ENCODE data around the gene STX11. TPM values are rescaled to one million over a fixed set of nuclear protein-coding genes. Genes with fewer than 3 reads are reported as not detected.
"Not testable (repeated sequence)": the region's sequence is repeated elsewhere in the genome, so short reads cannot be mapped to it uniquely, and the experiment has no call there.

STX11 gene
- polyA plus RNA-seq, 4 donors, result 1.0 to 4.4 (median 3.2) TPM; not detected in 1

DNA sequence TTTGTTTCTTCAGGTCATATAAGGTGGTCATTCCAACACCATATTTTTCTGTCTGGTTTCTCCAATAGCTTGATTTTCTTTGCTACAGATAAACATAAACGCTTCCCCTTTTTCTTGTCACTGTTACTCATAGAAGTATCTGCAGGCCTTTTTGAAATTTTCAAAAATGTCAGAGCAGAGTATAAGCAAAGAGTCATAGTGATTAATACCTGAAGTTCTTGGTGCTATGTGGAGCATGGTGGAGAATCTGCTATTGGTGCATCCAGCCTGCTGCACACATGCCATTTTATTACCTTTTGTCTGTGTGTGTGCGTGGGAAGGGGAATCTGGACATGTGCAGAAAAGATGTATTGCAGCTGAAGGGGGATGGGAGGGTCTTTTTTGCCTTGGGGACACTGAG lies 19.7 kb downstream of the STX11 start:
- no peak for DNase-seq
- 78 to 90% (median 88%) methylated on average over 2 of the region's 2 CpGs for WGBS, 3 donors
- no peak overlapping the region for H3K27ac ChIP-seq (ENCODE audit: low read depth in 1 of 3, low read length in 2 of 3)
- H3K9me3 ChIP-seq (ENCODE audit: control insufficient read depth in 2 of 2, insufficient read depth in 1 of 2, low read depth in 1 of 2, low read length in 1 of 2), result peaks cover 0 to 2% of the 10 kb centered on the region in 2 donors
- no peaks in the 10 kb centered on the region for H3K27me3 ChIP-seq (ENCODE audit: control insufficient read depth in 3 of 3, insufficient read depth in 3 of 3, low read length in 3 of 3)
- FAIRE-seq, result no peak
- no peak overlapping the region for H3K4me3 ChIP-seq (ENCODE audit: low read depth in 1 of 3, low read length in 3 of 3)
- no peaks in the 10 kb centered on the region for H3K4me1 ChIP-seq (ENCODE audit: control insufficient read depth in 3 of 3, insufficient read depth in 2 of 3, low read depth in 1 of 3, low read length in 2 of 3)
- no peaks in the 10 kb centered on the region for H3K36me3 ChIP-seq (ENCODE audit: control insufficient read depth in 3 of 3, insufficient read depth in 2 of 3, low read depth in 1 of 3, low read length in 3 of 3)

GRCh38 chr6:144171406-144171805 lies 21.1 kb downstream of the STX11 start:
- H3K4me3 ChIP-seq (ENCODE audit: low read depth in 1 of 3, low read length in 3 of 3), result no peak overlapping the region
- FAIRE-seq, result no peak
- no peaks in the 10 kb centered on the region for H3K36me3 ChIP-seq (ENCODE audit: control insufficient read depth in 3 of 3, insufficient read depth in 2 of 3, low read depth in 1 of 3, low read length in 3 of 3)
- no peak overlapping the region for H3K27ac ChIP-seq (ENCODE audit: low read depth in 1 of 3, low read length in 2 of 3)
- DNase-seq, result no peak
- peaks cover 0 to 2% of the 10 kb centered on the region in 2 donors for H3K9me3 ChIP-seq (ENCODE audit: control insufficient read depth in 2 of 2, insufficient read depth in 1 of 2, low read depth in 1 of 2, low read length in 1 of 2)
- WGBS, 3 donors, result 59 to 81% (median 71%) methylated on average over 3 of the region's 3 CpGs
- no peaks in the 10 kb centered on the region for H3K27me3 ChIP-seq (ENCODE audit: control insufficient read depth in 3 of 3, insufficient read depth in 3 of 3, low read length in 3 of 3)
- H3K4me1 ChIP-seq (ENCODE audit: control insufficient read depth in 3 of 3, insufficient read depth in 2 of 3, low read depth in 1 of 3, low read length in 2 of 3), result no peaks in the 10 kb centered on the region

GRCh38 chr6:144174006-144174405 lies 23.7 kb downstream of the STX11 start:
- Histone ChIP-seq H3K4me3 (ENCODE audit: low read depth in 1 of 3, low read length in 3 of 3) (no peak overlapping the region), H3K4me1 (ENCODE audit: control insufficient read depth in 3 of 3, insufficient read depth in 2 of 3, low read depth in 1 of 3, low read length in 2 of 3) (no peaks in the 10 kb centered on the region), H3K36me3 (ENCODE audit: control insufficient read depth in 3 of 3, insufficient read depth in 2 of 3, low read depth in 1 of 3, low read length in 3 of 3) (no peaks in the 10 kb centered on the region), H3K27me3 (ENCODE audit: control insufficient read depth in 3 of 3, insufficient read depth in 3 of 3, low read length in 3 of 3) (no peaks in the 10 kb centered on the region), H3K27ac (ENCODE audit: low read depth in 1 of 3, low read length in 2 of 3) (no peak overlapping the region), H3K9me3 (ENCODE audit: control insufficient read depth in 2 of 2, insufficient read depth in 1 of 2, low read depth in 1 of 2, low read length in 1 of 2) (peaks cover 0 to 2% of the 10 kb centered on the region in 2 donors)
- DNase-seq, result no peak
- FAIRE-seq, result no peak
- 85 to 93% (median 88%) methylated on average over 5 of the region's 5 CpGs for WGBS, 3 donors

GRCh38 chr6:144176043-144176442 lies 25.7 kb downstream of the STX11 start:
- peaks cover 0 to 2% of the 10 kb centered on the region in 2 donors for H3K9me3 ChIP-seq (ENCODE audit: control insufficient read depth in 2 of 2, insufficient read depth in 1 of 2, low read depth in 1 of 2, low read length in 1 of 2)
- WGBS, 3 donors, result 86 to 88% (median 86%) methylated on average over 5 of the region's 5 CpGs
- H3K36me3 ChIP-seq (ENCODE audit: control insufficient read depth in 3 of 3, insufficient read depth in 2 of 3, low read depth in 1 of 3, low read length in 3 of 3), result no peaks in the 10 kb centered on the region
- H3K4me3 ChIP-seq (ENCODE audit: low read depth in 1 of 3, low read length in 3 of 3), result no peak overlapping the region
- no peaks in the 10 kb centered on the region for H3K27me3 ChIP-seq (ENCODE audit: control insufficient read depth in 3 of 3, insufficient read depth in 3 of 3, low read length in 3 of 3)
- no peak overlapping the region for H3K27ac ChIP-seq (ENCODE audit: low read depth in 1 of 3, low read length in 2 of 3)
- DNase-seq (no peak), FAIRE-seq (no peak)
- H3K4me1 ChIP-seq (ENCODE audit: control insufficient read depth in 3 of 3, insufficient read depth in 2 of 3, low read depth in 1 of 3, low read length in 2 of 3), result no peaks in the 10 kb centered on the region

GRCh38 chr6:144177726-144178125 lies 27.4 kb downstream of the STX11 start:
- FAIRE-seq (no peak), DNase-seq (no peak)
- Histone ChIP-seq H3K9me3 (ENCODE audit: control insufficient read depth in 2 of 2, insufficient read depth in 1 of 2, low read depth in 1 of 2, low read length in 1 of 2) (peaks cover 0 to 2% of the 10 kb centered on the region in 2 donors), H3K4me1 (ENCODE audit: control insufficient read depth in 3 of 3, insufficient read depth in 2 of 3, low read depth in 1 of 3, low read length in 2 of 3) (no peaks in the 10 kb centered on the region), H3K36me3 (ENCODE audit: control insufficient read depth in 3 of 3, insufficient read depth in 2 of 3, low read depth in 1 of 3, low read length in 3 of 3) (no peaks in the 10 kb centered on the region), H3K27me3 (ENCODE audit: control insufficient read depth in 3 of 3, insufficient read depth in 3 of 3, low read length in 3 of 3) (no peaks in the 10 kb centered on the region), H3K27ac (ENCODE audit: low read depth in 1 of 3, low read length in 2 of 3) (no peak overlapping the region), H3K4me3 (ENCODE audit: low read depth in 1 of 3, low read length in 3 of 3) (no peak overlapping the region)
- WGBS, 3 donors, result 93 to 95% (median 94%) methylated on average over 3 of the region's 3 CpGs

GRCh38 chr6:144178323-144178722 lies 28.0 kb downstream of the STX11 start:
- peaks cover 0 to 2% of the 10 kb centered on the region in 2 donors for H3K9me3 ChIP-seq (ENCODE audit: control insufficient read depth in 2 of 2, insufficient read depth in 1 of 2, low read depth in 1 of 2, low read length in 1 of 2)
- WGBS, 3 donors, result 84 to 87% (median 86%) methylated on average over 3 of the region's 3 CpGs
- H3K4me3 ChIP-seq (ENCODE audit: low read depth in 1 of 3, low read length in 3 of 3), result no peak overlapping the region
- no peaks in the 10 kb centered on the region for H3K36me3 ChIP-seq (ENCODE audit: control insufficient read depth in 3 of 3, insufficient read depth in 2 of 3, low read depth in 1 of 3, low read length in 3 of 3)
- H3K27me3 ChIP-seq (ENCODE audit: control insufficient read depth in 3 of 3, insufficient read depth in 3 of 3, low read length in 3 of 3), result no peaks in the 10 kb centered on the region
- no peaks in the 10 kb centered on the region for H3K4me1 ChIP-seq (ENCODE audit: control insufficient read depth in 3 of 3, insufficient read depth in 2 of 3, low read depth in 1 of 3, low read length in 2 of 3)
- FAIRE-seq (no peak), DNase-seq (no peak)
- H3K27ac ChIP-seq (ENCODE audit: low read depth in 1 of 3, low read length in 2 of 3), result no peak overlapping the region

DNA sequence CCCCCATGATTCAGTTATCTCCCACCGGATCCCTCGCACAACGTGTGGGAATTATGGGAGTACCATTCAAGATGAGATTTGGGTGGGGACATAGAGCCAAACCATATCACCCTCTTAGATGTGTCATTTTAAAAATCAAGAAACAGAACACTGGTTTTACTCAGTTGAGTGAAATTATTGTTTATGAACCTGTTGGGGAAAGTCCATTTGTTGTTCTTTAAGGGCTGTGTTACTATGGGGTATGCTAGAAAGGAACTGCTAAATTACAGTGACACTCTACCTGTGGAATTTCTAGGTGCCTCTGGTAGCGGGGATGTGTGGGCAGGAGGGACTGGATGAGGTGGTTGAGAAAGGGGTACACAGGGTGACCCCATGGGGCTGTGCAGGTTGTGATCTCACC lies 28.9 kb downstream of the STX11 start:
- 89 to 99% (median 92%) methylated on average over 4 of the region's 4 CpGs for WGBS, 3 donors
- Histone ChIP-seq H3K4me1 (ENCODE audit: control insufficient read depth in 3 of 3, insufficient read depth in 2 of 3, low read depth in 1 of 3, low read length in 2 of 3) (no peaks in the 10 kb centered on the region), H3K27me3 (ENCODE audit: control insufficient read depth in 3 of 3, insufficient read depth in 3 of 3, low read length in 3 of 3) (no peaks in the 10 kb centered on the region), H3K4me3 (ENCODE audit: low read depth in 1 of 3, low read length in 3 of 3) (no peak overlapping the region), H3K36me3 (ENCODE audit: control insufficient read depth in 3 of 3, insufficient read depth in 2 of 3, low read depth in 1 of 3, low read length in 3 of 3) (no peaks in the 10 kb centered on the region), H3K9me3 (ENCODE audit: control insufficient read depth in 2 of 2, insufficient read depth in 1 of 2, low read depth in 1 of 2, low read length in 1 of 2) (peaks cover 0 to 2% of the 10 kb centered on the region in 2 donors), H3K27ac (ENCODE audit: low read depth in 1 of 3, low read length in 2 of 3) (no peak overlapping the region)
- FAIRE-seq (no peak), DNase-seq (no peak)

- no peaks in the 10 kb centered on the region for H3K36me3 ChIP-seq (ENCODE audit: control insufficient read depth in 3 of 3, insufficient read depth in 2 of 3, low read depth in 1 of 3, low read length in 3 of 3)
- WGBS, 3 donors, result 65 to 74% (median 66%) methylated on average over 2 of the region's 2 CpGs
- no peak for FAIRE-seq
- H3K9me3 ChIP-seq (ENCODE audit: control insufficient read depth in 2 of 2, insufficient read depth in 1 of 2, low read depth in 1 of 2, low read length in 1 of 2), result no peaks in the 10 kb centered on the region
- H3K4me3 ChIP-seq (ENCODE audit: low read depth in 1 of 3, low read length in 3 of 3), result no peak overlapping the region
- no peaks in the 10 kb centered on the region for H3K27me3 ChIP-seq (ENCODE audit: control insufficient read depth in 3 of 3, insufficient read depth in 3 of 3, low read length in 3 of 3)
- no peak for DNase-seq
- no peak overlapping the region for H3K27ac ChIP-seq (ENCODE audit: low read depth in 1 of 3, low read length in 2 of 3)
- no peaks in the 10 kb centered on the region for H3K4me1 ChIP-seq (ENCODE audit: control insufficient read depth in 3 of 3, insufficient read depth in 2 of 3, low read depth in 1 of 3, low read length in 2 of 3)
These were observed 29.5 kb downstream of the STX11 start for GRCh38 chr6:144179828-144180227.

DNA sequence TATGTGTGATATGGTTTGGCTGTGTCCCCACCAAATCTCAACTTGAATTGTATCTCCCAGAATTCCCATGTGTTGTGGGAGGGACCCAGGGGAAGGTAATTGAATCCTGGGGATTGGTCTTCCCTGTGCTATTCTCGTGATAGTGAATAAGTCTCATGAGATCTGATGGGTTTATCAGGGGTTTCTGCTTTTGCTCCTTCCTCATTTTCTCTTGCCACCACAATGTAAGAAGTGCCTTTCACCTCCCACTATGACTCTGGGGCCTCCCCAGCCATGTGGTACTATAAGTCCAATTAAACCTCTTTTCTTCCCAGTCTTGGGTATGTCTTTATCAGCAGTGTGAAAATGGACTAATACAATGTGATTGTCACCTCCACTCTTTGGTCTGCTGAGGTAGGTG lies 30.0 kb downstream of the STX11 start:
- not testable (repeated sequence) for FAIRE-seq; H3K9me3 ChIP-seq (ENCODE audit: control insufficient read depth in 2 of 2, insufficient read depth in 1 of 2, low read depth in 1 of 2, low read length in 1 of 2); DNase-seq; H3K36me3 ChIP-seq (ENCODE audit: control insufficient read depth in 3 of 3, insufficient read depth in 2 of 3, low read depth in 1 of 3, low read length in 3 of 3); H3K4me1 ChIP-seq (ENCODE audit: control insufficient read depth in 3 of 3, insufficient read depth in 2 of 3, low read depth in 1 of 3, low read length in 2 of 3); H3K27ac ChIP-seq (ENCODE audit: low read depth in 1 of 3, low read length in 2 of 3); H3K27me3 ChIP-seq (ENCODE audit: control insufficient read depth in 3 of 3, insufficient read depth in 3 of 3, low read length in 3 of 3); H3K4me3 ChIP-seq (ENCODE audit: low read depth in 1 of 3, low read length in 3 of 3)
- 53 to 86% (median 78%) methylated on average over 1 of the region's 1 CpG for WGBS, 3 donors
